MCF 10A (cell line): Measurements from ENCODE around the gene CGB3. TPM values are rescaled to one million over a fixed set of nuclear protein-coding genes. Genes with fewer than 3 reads are reported as not detected.

ENCODE experiments used
- BruUV-seq: library from RNA; stranded (reverse); fragments of 400-500 nt; replicated peaks from 2 replicates; lab custom pipeline; 2021; lab: Mats Ljungman, UMichigan
- CTCF ChIA-PET: fragments of 300-600 bp; sonication (Branson Sonifier 250); formaldehyde crosslinking; extraction: SDS; loops from one replicate; lab custom pipeline; 2021; ENCODE audit warnings: antibody characterized with exemption, inconsistent platforms; lab: Yijun Ruan, JAX
- POLR2A ChIA-PET: fragments of 300-600, 350-650 bp; sonication (Branson Sonifier 250); formaldehyde crosslinking; extraction: SDS; loops from one replicate; lab custom pipeline; 2020; ENCODE audit warnings: antibody characterized with exemption, inconsistent platforms; lab: Yijun Ruan, JAX
- DNase-seq: peaks from one replicate; pipeline ENCODE4 v3.0.0-alpha.2; 2018; ENCODE audit not compliant: unreplicated experiment
- H3K27ac Mint-ChIP-seq: one replicate; pipeline ENCODE4 v1.8.0; 2022; ENCODE audit warnings: mild to moderate bottlenecking, low read depth, mixed read lengths; ENCODE audit not compliant: unreplicated experiment
- H3K27me3 Mint-ChIP-seq: one replicate; pipeline ENCODE4 v1.8.0; 2022; ENCODE audit warnings: mixed read lengths; ENCODE audit not compliant: insufficient read depth, unreplicated experiment
- H3K36me3 Mint-ChIP-seq: one replicate; pipeline ENCODE4 v1.8.0; 2022; ENCODE audit warnings: mild to moderate bottlenecking, moderate library complexity, mixed read lengths; ENCODE audit not compliant: insufficient read depth, unreplicated experiment
- H3K4me1 Mint-ChIP-seq: one replicate; pipeline ENCODE4 v1.8.0; 2022; ENCODE audit warnings: mixed read lengths; ENCODE audit not compliant: insufficient read depth, unreplicated experiment
- H3K4me3 Mint-ChIP-seq: one replicate; pipeline ENCODE4 v1.8.0; 2022; ENCODE audit warnings: mild to moderate bottlenecking, moderate library complexity, mixed read lengths; ENCODE audit not compliant: unreplicated experiment
- H3K9me3 Mint-ChIP-seq: one replicate; pipeline ENCODE4 v1.8.0; 2022; ENCODE audit warnings: mixed read lengths; ENCODE audit not compliant: unreplicated experiment
- intact Hi-C: fragments of 100-400 bp; cut with micrococcal nuclease; formaldehyde crosslinking; loops from 2 replicates; pipeline ENCODE4 v1.14.1; 2022
- total RNA-seq: library from RNA; stranded (reverse); gene quantifications from 2 replicates; pipeline ENCODE4 v1.2.3, GENCODE V29; 2022
- TF ChIP-seq, protein P1 (sequence below): fragments of 200-600 bp; IDR thresholded peaks from one replicate; pipeline ENCODE4 v1.8.0; 2022; ENCODE audit warnings: antibody characterized with exemption, mild to moderate bottlenecking; ENCODE audit not compliant: unreplicated experiment

CGB3 gene
- total RNA-seq, 1 experiment from 2014 or later = not detected

DNA sequence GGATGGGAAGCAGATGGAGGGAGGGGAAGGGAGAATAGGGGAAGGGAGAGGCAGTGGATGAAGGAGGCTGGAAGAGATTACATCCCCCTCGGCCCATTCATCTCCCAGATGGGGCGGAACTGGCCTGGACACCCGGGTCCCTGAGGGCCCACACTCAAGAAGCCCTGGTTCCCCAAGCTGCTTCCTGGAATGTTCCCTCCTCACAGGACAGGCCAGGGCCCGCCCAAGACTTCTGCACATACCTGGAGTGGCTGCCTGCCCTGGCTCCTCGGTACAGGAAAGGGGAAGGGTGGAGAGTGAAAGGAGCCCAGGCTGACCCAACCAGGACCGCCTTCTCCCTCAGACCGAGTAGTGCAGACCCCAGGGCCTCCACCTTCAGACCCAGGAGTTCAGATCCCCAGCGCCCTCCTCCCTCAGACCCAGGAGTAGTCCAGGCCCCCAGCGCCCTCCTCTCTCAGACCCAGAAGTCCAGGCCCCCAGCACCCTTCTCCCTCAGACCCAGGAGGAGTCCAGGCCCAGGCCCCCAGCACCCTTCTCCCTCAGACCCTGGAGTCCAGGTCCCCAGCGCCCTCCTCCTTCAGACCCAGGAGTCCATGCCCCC is 40.0 kb upstream of the CGB3 start:
- ChIA-PET CTCF (interaction anchor here (0.6 to 1.6 kb wide), 3 partner anchors 50 to 99 kb away, joined by 3 to 8 read pairs (median 3); no protein-coding TSS in a partner anchor), POLR2A (interaction anchor here (0.5 to 1.8 kb wide), 6 partner anchors 22 to 190 kb away, joined by 3 to 8 read pairs (median 4); partner anchors contain the start of genes GYS1 and RUVBL2)
- peaks cover 11% of the 10 kb centered on the region for H3K36me3 Mint-ChIP-seq
- H3K4me1 Mint-ChIP-seq = peaks cover 8% of the 10 kb centered on the region
- BruUV-seq = no TSS peak
- H3K4me3 Mint-ChIP-seq = peak overlapping the region; percentile 79
- H3K9me3 Mint-ChIP-seq = no peaks in the 10 kb centered on the region
- H3K27me3 Mint-ChIP-seq = peaks cover 24% of the 10 kb centered on the region
- TF ChIP-seq, protein P1, sequence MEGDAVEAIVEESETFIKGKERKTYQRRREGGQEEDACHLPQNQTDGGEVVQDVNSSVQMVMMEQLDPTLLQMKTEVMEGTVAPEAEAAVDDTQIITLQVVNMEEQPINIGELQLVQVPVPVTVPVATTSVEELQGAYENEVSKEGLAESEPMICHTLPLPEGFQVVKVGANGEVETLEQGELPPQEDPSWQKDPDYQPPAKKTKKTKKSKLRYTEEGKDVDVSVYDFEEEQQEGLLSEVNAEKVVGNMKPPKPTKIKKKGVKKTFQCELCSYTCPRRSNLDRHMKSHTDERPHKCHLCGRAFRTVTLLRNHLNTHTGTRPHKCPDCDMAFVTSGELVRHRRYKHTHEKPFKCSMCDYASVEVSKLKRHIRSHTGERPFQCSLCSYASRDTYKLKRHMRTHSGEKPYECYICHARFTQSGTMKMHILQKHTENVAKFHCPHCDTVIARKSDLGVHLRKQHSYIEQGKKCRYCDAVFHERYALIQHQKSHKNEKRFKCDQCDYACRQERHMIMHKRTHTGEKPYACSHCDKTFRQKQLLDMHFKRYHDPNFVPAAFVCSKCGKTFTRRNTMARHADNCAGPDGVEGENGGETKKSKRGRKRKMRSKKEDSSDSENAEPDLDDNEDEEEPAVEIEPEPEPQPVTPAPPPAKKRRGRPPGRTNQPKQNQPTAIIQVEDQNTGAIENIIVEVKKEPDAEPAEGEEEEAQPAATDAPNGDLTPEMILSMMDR = no peak
- intact Hi-C loops = no loop called here
- DNase-seq = peak; percentile 50
- H3K27ac Mint-ChIP-seq = peak overlapping the region; percentile 79

DNA sequence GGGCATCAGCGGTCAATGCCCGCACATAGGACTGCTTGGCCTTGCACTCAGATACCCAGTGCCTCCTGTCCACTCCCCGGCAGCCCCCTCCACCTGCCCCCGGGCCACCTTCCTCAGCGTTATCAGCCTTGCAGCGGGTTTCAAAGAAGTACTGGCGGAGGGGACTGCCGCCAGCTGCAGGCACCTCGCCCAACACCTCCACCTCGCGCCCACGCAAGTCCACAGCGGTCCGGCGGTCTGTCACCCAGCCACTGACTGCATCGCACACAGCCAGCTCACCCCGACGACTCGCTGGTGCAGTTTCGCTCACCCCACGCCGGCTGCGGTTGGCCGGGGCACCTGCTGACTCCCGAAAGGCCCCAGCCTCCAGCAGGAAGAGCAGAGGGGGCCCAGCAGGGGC is 37.3 kb upstream of the CGB3 start:
- Mint-ChIP-seq H3K9me3 (no peaks in the 10 kb centered on the region), H3K4me3 (no peak overlapping the region), H3K27ac (no peak overlapping the region), H3K36me3 (peaks cover 11% of the 10 kb centered on the region), H3K27me3 (peaks cover 14% of the 10 kb centered on the region), H3K4me1 (peaks cover 16% of the 10 kb centered on the region)
- intact Hi-C loops = no loop called here
- no TSS peak for BruUV-seq
- CTCF ChIA-PET = no interaction called here
- DNase-seq = no peak
- TF ChIP-seq, protein P1 = no peak
- POLR2A ChIA-PET = no interaction called here

DNA sequence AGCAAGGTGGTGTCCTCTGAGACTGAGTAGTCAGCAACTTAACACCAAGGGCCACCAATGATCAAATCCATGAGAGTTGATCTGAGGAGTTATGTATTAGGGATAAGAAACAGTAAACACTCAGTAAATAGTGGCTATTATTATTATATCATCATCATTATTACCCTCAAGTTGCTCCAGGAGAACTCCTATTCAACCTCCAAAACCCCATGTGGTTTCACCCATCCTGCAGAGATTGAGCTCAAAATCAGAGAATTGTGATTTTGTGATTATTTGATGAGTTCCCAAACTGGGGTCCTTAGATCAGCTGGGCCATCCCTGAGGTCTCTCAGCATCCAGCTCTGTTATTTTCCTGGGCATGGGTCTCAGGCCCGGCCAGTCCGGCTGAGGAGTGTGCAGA is 36.9 kb upstream of the CGB3 start:
- TF ChIP-seq, protein P1 = no peak
- POLR2A ChIA-PET = interaction anchor here (0.8 kb wide), 1 partner anchor 96 kb away, joined by 3 read pairs; the partner anchor contains the start of gene FTL
- intact Hi-C loops = no loop called here
- no peak for DNase-seq
- peaks cover 10% of the 10 kb centered on the region for H3K27me3 Mint-ChIP-seq
- H3K27ac Mint-ChIP-seq = no peak overlapping the region
- H3K36me3 Mint-ChIP-seq = peaks cover 11% of the 10 kb centered on the region
- no peaks in the 10 kb centered on the region for H3K9me3 Mint-ChIP-seq
- no TSS peak for BruUV-seq
- H3K4me1 Mint-ChIP-seq = peaks cover 17% of the 10 kb centered on the region
- CTCF ChIA-PET = no interaction called here
- no peak overlapping the region for H3K4me3 Mint-ChIP-seq

DNA sequence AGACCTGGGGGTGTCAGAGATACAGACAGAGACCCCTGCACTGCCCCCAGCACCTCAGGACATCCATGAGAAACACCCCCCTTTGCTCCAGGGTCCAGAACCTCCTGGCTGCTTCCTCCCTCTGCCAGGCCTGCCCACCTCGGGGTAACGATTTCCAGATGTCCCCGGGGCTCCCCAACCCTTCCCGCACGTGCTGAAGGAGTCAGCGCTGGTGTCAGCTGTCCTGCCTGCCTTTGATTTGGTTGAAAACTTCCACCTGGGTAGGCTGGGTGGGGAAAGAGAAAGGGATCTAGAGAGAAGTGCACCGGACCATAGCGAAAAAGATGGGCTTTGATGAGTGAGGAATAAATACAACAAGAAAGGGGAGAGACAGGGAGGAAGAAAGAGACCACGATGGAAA is 34.9 kb upstream of the CGB3 start:
- Mint-ChIP-seq H3K9me3 (no peaks in the 10 kb centered on the region), H3K4me1 (peaks cover 17% of the 10 kb centered on the region), H3K4me3 (no peak overlapping the region), H3K27me3 (no peaks in the 10 kb centered on the region), H3K27ac (no peak overlapping the region), H3K36me3 (peaks cover 4% of the 10 kb centered on the region)
- CTCF ChIA-PET = interaction anchor here (0.6 to 1.2 kb wide), 3 partner anchors 16 to 91 kb away, joined by 4 to 5 read pairs (median 4); no protein-coding TSS in a partner anchor
- POLR2A ChIA-PET = interaction anchor here (0.6 kb wide), 1 partner anchor 439 kb away, joined by 3 read pairs; no protein-coding TSS in a partner anchor
- no TSS peak for BruUV-seq
- no peak for DNase-seq
- TF ChIP-seq, protein P1 = no peak
- intact Hi-C loops = no loop called here
